Measurements from ENCODE around the gene MAP4K4.

MAP4K4 gene

DNA sequence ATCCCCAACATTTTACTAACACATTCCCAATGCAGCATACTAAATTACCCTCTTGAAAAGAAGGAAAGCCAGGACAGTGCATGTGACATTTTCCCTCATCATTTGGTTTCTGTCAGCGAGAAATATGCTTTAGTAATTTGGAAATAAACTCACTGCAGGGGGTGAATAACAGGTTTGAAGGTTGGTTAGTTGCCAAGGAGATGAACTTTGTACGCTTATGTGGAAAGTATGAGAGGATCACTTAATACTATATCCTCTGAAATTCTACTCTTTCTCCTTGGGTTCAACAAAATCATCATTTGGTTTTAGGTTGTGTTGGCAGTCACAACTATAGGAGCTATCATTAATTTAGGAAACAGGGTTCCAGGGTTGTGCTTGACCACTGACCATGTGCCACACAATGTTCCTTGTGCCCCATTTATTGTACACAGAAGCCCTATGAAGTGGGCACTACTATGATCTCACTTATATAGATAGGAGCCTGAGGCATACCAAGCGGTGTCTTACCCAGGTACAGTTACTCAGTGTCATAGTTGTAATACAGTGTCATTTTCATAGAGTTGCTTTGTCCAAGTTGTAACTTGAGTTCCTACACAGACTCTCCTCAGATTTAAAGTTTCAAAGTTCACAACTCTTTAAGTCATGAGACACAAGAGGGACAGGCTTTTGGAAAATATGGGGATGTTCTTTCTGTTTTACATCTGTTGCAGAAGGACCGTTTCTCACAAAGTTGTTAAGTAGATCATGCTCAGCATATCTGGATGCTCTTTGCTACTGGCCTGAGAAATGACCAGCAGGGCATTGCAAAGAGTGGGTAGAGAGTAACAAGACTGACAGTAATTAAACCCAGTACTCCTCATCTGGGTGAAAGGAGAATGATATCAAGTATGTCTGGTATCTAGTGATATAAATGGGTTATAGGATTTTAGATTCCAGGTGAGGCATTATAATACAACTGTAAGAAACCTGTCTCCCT is 91.8 kb downstream of the MAP4K4 start:
- DNase-seq (ENCODE audit: low read depth in 2 of 3, low spot score in 2 of 3), result no peak

DNA sequence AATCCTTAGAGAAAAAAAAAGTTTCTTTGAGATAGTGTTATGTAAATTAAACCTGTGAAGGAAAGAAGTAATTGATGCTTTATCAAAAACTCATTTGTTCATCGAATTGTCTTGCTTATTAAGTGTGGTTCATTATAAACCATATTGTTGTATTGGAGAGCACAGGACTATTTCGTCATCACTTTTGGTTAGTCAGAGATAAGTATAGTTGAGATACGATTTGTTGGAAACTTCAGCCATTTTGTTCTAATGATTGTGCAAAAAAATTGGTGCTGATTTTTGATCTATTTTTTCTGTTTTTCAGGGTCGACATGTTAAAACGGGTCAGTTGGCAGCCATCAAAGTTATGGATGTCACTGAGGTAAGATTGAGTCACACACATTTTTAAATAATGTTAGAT is 92.9 kb downstream of the MAP4K4 start:
- DNase-seq (ENCODE audit: low read depth in 2 of 3, low spot score in 2 of 3), result no peak

DNA sequence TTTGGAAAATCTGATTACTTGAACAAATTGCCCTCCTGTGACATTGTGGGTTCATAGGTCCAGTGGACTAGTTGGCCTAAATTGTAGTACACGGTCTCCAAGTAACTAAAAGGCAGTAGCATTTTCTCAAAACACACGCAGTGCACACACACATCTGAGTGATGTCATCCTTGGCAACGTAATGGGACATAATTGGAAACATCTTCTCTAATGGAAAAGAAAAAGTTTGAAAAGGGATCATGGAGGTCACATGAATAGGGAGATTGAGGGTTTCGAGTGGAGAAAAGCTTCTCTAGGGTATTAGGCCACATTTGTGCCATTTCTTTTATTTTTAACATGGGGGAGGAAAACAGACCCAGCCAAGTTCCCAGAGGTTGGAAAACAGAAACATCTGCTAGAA is 93.3 kb downstream of the MAP4K4 start:
- no peak for DNase-seq (ENCODE audit: low read depth in 2 of 3, low spot score in 2 of 3)

DNA sequence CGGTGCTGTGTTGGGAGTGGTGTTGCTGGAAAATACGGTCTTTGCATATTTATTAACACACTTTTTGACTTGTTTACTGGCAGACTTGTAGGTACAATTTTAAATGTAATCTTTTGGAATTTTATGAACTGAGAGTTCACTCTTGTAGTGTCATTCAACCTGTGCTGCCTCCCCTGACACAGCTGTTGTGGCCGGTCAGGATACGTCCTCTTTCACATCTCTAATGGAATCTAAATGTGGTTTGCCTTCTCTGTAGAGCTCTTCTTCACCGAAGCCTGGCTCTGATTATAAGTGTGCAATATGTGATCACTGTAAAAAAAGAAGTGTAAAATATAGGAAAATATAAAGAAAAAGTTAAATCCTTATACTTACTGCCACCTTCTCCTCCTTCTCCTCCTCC is 94.7 kb downstream of the MAP4K4 start:
- DNase-seq (ENCODE audit: low read depth in 2 of 3, low spot score in 2 of 3), result no peak

DNA sequence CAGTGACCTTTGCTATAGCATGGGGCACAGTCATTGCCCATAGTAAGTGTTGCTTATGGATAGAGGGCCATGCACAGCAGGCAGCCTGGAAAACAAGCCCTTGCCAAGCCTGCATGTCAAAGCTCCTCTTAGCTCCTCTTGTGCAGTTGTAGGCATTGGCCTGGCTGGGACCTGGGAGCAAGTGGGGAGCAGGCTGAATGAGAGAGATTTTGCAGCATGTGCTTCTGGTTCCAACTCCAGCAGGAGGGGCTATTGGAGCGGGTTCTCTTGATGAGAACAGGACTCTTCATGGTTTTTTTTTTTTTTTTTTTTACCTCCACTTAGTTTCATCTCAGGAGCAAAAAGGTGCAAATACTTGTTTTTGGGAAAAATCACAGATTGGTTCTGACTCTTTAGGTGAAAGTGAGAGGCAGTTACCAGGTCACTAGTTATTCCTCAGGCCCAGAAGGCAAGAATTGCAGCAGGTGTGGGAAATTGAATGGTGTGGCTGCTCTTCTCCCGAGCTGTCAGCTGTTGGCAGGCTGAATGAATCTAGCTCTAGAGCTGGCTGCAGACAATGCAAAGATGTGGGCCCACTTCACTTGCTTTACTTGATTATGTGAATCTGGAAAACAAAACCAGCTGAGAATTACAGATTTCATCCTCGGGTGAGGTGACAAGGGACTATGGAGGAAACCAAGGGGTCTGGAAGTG is 95.9 kb downstream of the MAP4K4 start:
- DNase-seq (ENCODE audit: low read depth in 2 of 3, low spot score in 2 of 3), result no peak

DNA sequence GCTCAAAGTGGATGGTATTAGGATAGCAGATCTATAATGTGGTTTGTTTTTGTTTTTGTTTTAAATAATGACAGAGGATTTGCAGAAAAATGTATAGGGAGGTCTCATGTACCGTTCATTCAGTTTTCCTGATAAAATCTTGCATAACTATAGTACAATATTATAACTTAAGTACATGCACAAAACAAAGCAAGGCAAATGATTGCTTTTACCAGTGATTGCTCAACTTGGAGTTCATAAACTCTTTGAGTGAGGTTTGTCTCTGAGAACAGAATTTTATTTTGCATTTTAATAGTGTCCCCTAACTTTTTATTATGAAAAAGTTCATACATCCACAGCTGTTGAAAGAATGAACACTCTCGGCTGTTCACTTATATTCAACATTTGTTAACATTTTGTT is 96.6 kb downstream of the MAP4K4 start:
- no peak for DNase-seq (ENCODE audit: low read depth in 2 of 3, low spot score in 2 of 3)

DNA sequence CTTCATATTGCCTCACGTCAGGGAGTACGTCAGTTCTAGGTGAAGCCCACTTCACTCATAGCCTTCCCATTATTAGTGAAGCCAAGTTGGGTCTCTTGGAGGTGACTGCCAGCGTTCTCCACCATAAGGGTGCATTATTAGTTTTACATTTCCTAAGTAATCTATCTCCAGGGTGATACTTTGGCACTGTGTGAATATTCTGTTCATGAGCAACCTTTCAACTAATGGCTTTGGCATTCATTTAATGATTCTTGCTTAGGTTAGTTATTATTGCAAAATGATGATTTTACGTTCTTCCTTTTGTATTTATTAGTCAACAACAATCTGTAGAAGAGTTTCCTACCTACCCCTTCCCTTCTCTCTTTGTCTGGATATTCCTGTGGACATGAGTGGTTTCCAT is 97.5 kb downstream of the MAP4K4 start:
- no peak for DNase-seq (ENCODE audit: low read depth in 2 of 3, low spot score in 2 of 3)

DNA sequence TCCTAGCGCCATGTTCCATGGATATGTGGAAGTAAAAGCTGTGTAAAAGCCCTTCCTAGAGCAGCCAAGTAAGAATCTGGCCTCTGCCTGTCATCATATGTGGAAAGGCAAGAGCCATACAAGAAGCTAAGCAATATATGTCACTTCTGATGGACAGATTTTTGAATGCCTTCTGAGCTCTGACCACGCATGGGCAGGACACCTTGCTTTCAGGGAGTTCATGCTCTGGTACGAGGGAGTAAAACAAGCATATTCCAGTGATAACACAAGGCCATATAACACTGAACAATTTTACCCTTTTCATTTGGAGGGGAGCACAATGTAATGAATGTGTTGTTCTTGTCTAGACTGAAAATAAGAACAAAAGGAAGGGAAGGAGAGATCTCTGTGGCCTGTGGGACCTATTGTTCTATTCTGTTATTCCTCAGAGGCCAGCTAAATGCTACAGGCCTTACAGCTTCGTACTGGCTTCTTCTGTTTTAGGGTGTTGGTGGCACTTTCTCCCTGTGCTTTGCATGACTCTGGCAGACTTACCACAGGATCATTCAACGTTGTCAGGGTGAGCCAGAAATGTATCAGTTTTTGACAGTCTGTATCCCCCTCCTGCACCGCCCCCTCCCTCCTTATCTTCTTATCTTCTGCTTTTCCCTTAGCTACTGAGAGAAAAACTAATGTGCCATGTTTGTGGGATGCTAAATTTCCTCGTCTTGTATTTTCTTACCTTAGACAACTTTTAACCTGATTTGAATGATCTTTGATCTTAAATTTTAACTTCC is 99.5 kb downstream of the MAP4K4 start:
- DNase-seq (ENCODE audit: low read depth in 2 of 3, low spot score in 2 of 3), result no peak

DNA sequence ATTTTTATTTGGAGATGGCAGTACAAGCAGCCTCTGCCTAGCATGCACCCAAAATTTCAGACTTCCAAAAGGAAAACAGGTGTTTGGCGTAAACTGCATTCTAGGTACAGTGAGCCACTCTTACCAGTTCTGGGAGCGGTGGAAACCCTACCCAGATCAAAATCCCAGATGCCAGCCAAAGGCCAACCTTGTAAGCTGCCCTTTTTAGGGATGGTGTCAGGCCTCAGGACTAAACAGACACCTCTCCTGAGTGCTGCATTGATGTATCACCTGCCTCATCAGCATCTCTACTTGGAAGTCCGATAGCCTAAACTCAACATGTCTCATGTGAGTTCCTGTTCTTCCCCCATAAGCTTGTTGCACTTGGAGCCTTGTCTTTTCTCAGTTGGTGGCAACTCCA is 104.0 kb downstream of the MAP4K4 start:
- no peak for DNase-seq (ENCODE audit: low read depth in 2 of 3, low spot score in 2 of 3)

DNA sequence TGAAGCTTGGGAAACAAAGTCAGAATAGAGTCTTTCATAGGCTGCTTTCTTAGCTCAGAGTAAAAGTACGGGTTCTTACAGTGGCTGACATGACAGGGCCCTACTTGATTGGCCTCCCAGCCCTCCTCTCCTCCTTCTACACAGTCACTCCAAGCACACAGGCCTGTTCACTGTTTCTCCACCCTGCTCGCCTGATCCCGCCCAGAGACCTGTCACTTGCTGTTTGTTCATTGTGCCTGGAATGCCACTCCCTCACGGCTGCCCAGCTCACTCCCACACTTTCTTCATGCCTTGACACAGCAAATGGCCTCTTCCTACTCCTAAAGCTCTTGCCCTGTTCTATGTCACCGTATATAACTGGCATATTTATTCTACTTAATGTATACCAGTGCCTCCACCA is 104.8 kb downstream of the MAP4K4 start:
- DNase-seq (ENCODE audit: low read depth in 2 of 3, low spot score in 2 of 3), result no peak

DNA sequence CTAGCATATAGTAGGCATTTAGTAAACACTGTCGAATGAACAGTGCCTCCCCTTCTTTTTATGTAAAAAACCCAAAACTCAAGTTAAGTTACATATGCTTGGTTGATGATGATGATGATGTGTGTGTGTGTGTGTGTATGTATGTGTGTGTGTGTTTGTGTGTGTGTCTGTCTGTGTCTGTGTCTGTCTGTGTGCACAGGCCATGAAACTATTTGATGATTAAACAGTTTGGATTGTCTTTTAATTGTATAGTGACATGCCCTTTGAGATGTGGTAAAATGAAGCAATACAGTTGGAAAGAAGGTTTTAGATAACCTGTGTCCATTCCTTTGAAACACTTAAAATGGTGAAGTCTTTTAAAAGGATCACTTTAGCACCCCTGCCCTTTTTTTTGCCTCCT is 105.6 kb downstream of the MAP4K4 start:
- no peak for DNase-seq (ENCODE audit: low read depth in 2 of 3, low spot score in 2 of 3)

DNA sequence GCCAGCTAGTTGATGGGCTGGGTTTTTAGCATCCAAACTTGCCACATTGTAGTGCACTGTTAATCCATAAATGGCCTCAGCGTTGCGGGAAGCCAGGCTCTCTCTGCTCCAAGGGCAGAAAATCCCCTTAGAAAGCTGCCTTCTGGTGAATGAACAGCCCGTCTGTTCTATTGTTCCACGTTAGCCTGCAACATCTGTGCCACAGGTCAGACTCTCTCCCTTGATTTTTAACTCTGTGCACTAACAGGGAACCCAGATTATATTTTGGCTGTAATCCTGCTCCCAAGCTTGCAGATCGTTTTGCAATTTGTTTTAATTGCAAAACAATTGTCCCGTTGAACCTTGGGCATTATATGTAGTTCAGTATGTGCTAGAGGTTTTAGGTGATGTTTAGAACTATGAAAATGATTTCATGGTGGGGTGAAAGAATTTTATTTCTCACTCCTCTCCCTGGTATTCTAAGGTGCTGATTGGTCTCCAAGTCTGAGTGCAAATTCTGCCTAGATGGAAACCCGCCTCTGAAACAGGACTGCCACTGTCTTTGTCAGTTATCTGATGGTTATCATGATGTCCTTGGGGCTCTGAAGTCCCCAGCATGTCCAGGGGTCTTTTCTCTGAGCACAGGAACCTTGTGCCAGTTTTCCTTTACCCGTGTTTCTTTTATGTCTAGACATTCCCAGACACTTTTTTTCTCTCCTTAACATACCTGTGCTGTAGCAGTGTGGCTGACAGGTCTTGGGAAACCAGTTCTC is 106.6 kb downstream of the MAP4K4 start:
- no peak for DNase-seq (ENCODE audit: low read depth in 2 of 3, low spot score in 2 of 3)

DNA sequence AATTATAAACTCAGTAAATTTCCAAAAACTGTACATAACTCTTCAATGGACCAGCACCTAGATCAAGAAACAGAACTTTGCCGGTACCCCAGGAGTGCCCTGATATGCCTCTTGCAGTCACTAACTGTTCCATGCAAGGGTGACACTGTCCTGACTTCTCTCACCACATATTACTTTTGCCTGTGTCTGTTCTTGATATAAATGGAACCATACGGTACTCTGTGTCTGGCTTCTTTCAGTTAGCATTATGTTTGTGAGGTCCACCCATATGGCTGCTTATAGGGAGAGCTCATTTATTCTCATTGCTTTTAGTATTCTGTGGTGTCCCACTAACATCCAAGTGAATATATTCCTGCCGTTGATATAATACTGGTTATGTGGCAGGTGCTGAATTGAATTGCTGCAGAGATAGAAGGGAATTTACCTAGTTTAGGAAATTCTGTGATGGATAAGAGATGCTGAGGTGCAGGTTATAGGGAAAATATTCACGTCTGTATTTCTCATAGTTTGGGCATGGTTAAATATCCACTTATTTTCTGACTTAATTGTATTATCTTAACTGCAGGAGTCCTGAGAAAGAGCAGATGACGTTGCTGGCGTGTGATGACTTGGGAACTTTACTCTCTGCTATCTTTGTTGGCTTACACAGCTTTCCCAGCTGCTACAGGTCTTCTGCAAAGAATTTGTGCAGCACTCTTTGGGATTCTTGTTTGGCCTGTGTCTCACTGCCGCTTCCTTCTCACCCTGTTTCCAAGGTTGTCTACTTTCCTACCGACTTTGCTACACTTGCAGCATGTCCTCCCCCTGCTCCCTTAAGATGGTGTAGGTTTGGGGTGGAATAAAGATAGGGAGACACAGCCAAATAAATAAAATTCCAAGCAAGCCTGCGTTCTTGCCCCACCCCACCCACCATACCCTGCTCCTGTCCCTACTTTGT is 107.9 kb downstream of the MAP4K4 start:
- DNase-seq (ENCODE audit: low read depth in 2 of 3, low spot score in 2 of 3), result no peak

DNA sequence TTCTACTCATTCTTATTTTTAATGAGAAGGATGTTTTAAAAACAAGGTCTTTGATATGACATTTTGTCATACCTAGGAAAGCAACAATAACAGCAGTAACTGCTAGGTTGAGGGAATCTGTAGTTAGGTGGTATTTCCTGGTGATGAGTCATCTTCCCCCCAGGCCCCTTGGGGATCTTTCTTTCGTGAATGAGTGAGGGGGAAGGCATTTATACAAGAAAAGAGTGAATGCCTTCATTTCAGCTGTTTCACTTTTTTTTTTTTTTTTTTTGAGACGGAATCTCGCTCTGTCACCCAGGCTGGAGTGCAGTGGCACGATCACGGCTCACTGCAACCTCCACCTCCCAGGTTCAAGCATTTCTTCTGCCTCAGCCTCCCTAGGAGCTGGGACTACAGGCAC is 108.6 kb downstream of the MAP4K4 start:
- DNase-seq (ENCODE audit: low read depth in 2 of 3, low spot score in 2 of 3), result no peak

DNA sequence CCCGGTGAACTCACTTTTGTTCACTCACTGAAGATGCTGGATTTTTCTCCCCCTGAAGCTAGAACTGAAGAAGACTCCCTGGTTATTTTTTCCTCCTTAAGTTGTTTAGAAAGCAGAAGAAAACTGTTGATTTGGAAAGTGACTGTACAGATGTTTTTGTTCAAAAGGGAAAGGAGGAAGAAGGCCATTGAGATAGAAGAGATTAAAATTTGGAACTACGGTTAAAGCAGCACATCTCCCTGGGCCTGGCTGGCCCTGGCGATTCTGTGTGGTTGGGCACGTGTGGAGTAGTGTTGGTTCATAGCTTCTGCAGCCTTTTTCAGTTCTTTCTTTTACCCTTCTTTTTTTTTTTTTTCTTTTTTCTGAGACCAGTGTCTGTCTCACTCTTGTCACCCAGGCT is 109.2 kb downstream of the MAP4K4 start:
- DNase-seq (ENCODE audit: low read depth in 2 of 3, low spot score in 2 of 3), result no peak

DNA sequence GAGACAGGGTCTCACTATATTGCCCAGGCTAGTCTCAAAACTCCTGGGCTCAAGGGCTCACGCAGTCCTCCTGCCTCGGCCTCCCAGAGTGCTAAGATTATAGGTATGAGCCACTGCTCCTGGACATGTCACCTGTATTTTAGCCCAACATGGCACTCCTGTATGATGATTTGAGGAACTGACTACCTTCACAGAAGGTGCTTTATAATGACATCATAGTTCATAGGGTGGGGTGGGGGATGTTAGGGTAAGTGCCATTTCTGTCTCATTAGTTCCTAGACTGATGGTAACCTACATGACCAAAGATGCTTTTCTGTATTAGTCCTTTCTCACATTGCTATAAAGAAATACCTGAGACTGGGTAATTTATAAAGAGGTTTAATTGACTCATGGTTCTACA is 109.7 kb downstream of the MAP4K4 start:
- DNase-seq (ENCODE audit: low read depth in 2 of 3, low spot score in 2 of 3), result no peak

DNA sequence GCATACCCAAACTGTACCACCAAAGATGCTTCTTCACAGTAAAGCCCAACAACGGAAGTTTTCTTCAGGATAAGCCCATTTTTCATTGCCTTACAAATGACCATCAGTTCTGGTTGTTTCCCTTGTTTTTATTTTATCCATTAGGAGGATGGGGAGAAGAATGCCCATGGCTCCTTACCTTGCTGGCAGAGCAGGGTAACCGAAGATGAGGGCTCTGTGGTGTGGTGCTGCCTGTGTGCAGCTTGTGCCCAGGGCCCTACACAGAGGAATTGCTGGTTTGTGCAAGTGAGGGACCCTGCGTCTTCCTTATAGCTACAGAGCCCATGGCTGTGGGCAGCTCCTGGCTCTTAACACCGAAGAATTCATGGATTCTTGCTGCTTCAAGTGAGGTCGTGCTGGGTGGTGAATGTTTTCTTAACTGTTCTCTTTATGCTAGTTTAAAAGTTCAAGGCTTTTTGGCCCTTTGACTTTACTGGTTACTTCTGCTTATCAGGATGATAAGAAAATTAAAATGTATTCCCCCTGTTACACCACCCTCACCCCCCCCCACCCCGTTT is 110.6 kb downstream of the MAP4K4 start:
- DNase-seq (ENCODE audit: low read depth in 2 of 3, low spot score in 2 of 3), result no peak

DNA sequence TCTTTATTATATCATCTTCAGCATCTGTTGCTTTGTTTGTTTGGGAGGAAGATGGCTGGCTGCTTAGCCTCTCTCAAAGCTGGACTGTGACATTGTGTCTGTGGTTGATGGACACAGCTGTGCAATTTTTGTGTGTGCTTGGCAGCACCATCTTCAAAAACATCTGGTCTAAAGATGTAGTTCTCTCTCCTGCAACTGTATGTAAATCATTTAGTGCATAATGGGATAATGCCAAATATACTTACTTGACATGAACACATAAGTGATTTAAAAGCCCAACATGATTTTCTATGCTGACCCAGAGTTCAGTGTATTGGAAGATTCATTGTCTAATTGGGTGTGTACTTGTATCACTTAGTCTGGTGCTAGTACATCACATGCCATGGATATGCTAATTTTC is 112.2 kb downstream of the MAP4K4 start:
- DNase-seq (ENCODE audit: low read depth in 2 of 3, low spot score in 2 of 3), result no peak

DNA sequence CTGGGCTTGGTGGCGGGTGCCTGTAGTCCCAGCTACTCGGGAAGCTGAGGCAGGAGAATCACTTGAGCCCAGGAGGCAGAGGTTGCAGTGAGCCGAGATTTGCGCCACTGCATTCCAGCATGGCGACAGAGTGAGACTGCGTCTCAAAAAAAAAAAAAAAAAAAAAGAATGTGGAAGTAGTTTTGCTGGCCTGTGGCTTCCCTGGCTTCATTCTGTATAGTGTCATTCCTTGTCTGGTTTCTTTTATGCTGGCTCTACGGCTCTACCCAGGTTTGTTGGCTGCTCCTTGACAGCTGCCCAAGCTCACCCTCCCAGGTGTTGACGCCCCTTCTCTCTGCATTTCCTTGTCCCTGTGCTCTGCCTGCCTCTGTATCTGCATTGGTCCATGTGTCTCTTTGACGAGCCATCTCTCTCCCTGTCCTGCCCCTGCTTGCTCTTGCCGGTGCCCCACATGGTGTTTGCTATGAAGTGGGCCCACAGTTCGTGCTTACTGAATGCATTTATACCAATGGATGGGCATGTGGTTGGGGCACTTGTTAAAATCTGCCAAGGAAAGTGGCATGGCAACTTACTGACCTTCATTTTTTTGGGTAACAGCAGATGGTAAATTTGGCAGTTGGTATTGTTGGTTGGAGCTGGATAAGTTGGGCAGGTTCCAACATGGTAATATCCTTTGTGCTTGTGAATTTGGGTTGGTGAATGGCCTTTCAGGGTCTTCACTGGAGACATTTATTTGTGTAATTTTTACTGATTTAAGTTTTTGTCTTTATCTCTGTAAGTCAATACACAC is 113.9 kb downstream of the MAP4K4 start:
- DNase-seq (ENCODE audit: low read depth in 2 of 3, low spot score in 2 of 3), result no peak
